ENCODE measurements around the gene VDAC1.
"Not testable (repeated sequence)": the region's sequence is repeated elsewhere in the genome, so short reads cannot be mapped to it uniquely, and the experiment has no call there.

VDAC1 gene

GRCh38 chr5:134034326-134034725, 29.6 kb upstream of the VDAC1 start:
- no peak for DNase-seq (ENCODE audit: low read depth, low spot score)
- no peak overlapping the region for H3K4me3 ChIP-seq (ENCODE audit: low read depth, low read length)
- TF ChIP-seq, protein P1, sequence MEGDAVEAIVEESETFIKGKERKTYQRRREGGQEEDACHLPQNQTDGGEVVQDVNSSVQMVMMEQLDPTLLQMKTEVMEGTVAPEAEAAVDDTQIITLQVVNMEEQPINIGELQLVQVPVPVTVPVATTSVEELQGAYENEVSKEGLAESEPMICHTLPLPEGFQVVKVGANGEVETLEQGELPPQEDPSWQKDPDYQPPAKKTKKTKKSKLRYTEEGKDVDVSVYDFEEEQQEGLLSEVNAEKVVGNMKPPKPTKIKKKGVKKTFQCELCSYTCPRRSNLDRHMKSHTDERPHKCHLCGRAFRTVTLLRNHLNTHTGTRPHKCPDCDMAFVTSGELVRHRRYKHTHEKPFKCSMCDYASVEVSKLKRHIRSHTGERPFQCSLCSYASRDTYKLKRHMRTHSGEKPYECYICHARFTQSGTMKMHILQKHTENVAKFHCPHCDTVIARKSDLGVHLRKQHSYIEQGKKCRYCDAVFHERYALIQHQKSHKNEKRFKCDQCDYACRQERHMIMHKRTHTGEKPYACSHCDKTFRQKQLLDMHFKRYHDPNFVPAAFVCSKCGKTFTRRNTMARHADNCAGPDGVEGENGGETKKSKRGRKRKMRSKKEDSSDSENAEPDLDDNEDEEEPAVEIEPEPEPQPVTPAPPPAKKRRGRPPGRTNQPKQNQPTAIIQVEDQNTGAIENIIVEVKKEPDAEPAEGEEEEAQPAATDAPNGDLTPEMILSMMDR (IDR thresholded peaks at IDR 0.05; ENCODE audit: low read depth, low read length): no peak
- in situ Hi-C loops (cut with HindIII; ENCODE audit: low sequenced_read_pairs): no loop called here

DNA sequence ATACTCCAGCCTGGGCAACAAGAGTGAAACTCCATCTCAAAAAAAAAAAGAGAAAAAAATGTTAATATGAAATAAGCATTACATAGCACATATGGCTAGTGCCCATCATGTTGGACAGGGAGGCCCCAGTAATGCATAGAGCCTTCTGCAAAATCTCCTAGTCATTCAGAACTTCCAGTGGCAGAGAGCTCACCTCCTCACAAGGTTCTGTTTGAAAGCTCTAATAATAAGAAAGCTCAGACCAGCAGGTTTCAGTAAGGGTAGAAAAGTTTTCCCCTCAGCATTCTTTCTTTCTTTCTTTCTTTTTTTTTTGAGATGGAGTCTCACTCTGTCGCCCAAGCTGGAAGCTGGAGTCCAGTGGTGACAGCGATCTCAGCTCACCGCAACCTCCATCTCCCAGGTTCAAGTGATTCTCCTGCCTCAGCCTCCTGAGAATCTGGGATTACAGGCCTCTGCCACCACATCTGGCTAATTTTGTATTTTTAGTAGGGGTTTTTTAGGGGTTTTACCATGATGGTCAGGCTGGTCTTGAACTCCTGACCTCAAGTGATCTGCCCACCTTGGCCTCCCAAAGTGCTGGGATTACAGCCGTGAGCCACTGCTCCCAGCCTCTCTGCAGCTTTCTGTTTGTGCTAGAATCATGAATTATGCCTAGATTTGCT, 25.7 kb upstream of the VDAC1 start:
- DNase-seq (ENCODE audit: low read depth, low spot score); H3K4me3 ChIP-seq (ENCODE audit: low read depth, low read length); in situ Hi-C loops (cut with HindIII; ENCODE audit: low sequenced_read_pairs): not testable (repeated sequence)

- peak; percentile 90 for DNase-seq (ENCODE audit: low read depth, low spot score)
- in situ Hi-C loops (cut with HindIII; ENCODE audit: low sequenced_read_pairs): no loop called here
- H3K4me3 ChIP-seq (ENCODE audit: low read depth, low read length): no peak overlapping the region
- TF ChIP-seq, protein P1 (IDR thresholded peaks at IDR 0.05; ENCODE audit: low read depth, low read length): no peak
Observed at GRCh38 chr5:134029156-134029555, 24.4 kb upstream of the VDAC1 start.

GRCh38 chr5:134028496-134028895, 23.7 kb upstream of the VDAC1 start:
- no peak overlapping the region for H3K4me3 ChIP-seq (ENCODE audit: low read depth, low read length)
- peak; percentile 16 for DNase-seq (ENCODE audit: low read depth, low spot score)
- in situ Hi-C loops (cut with HindIII; ENCODE audit: low sequenced_read_pairs): no loop called here
- TF ChIP-seq, protein P1 (IDR thresholded peaks at IDR 0.05; ENCODE audit: low read depth, low read length): no peak

- in situ Hi-C loops (cut with HindIII; ENCODE audit: low sequenced_read_pairs): no loop called here
- H3K4me3 ChIP-seq (ENCODE audit: low read depth, low read length): no peak overlapping the region
- DNase-seq (ENCODE audit: low read depth, low spot score): no peak
- TF ChIP-seq, protein P1 (IDR thresholded peaks at IDR 0.05; ENCODE audit: low read depth, low read length): no peak
Observed at GRCh38 chr5:134027288-134027615, 22.5 kb upstream of the VDAC1 start.

GRCh38 chr5:134026521-134027287, 21.9 kb upstream of the VDAC1 start:
- no peak overlapping the region for H3K4me3 ChIP-seq (ENCODE audit: low read depth, low read length)
- peak; percentile 61 for DNase-seq (ENCODE audit: low read depth, low spot score)
- in situ Hi-C loops (cut with HindIII; ENCODE audit: low sequenced_read_pairs): no loop called here
- TF ChIP-seq, protein P1 (IDR thresholded peaks at IDR 0.05; ENCODE audit: low read depth, low read length): peak; percentile 76

DNA sequence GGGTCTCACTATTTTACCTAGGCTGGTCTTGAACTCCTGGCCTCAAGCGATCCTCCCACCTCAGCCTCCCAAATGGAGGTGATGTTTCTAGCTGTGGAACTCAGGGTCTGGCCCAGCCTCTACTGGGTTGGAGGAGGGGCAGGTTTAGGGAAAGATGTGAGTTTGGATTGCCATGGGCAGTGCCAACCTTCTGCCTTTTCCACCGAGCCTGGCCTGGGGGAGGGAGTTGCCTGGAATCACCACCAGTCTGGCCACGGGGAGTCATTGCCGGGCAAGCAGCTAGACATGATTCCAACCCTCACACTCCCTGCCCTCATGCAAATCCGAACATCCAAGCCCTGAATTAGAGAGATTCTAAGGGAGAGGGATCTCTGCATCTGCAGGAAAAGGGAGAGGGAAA, 21.0 kb upstream of the VDAC1 start:
- H3K4me3 ChIP-seq (ENCODE audit: low read depth, low read length): no peak overlapping the region
- TF ChIP-seq, protein P1 (IDR thresholded peaks at IDR 0.05; ENCODE audit: low read depth, low read length): no peak
- no peak for DNase-seq (ENCODE audit: low read depth, low spot score)
- in situ Hi-C loops (cut with HindIII; ENCODE audit: low sequenced_read_pairs): no loop called here
